Esophagus (tissue), 2 donors: Measurements from ENCODE around the gene SMAD6. TPM values are rescaled to one million over a fixed set of nuclear protein-coding genes. Genes with fewer than 3 reads are reported as not detected.

Source experiments
- H3K27ac ChIP-seq, 2 donors: one replicate each; pipeline ENCODE4 v1.5.1; 2013; ENCODE audit warnings: low read depth in 2 of 2, mild to moderate bottlenecking in 2 of 2, inconsistent platforms in 1 of 2, low read length in 1 of 2, moderate library complexity in 1 of 2
- H3K27me3 ChIP-seq, 2 donors: one replicate each; pipeline ENCODE4 v1.6.1; 2013; ENCODE audit warnings: low read length in 2 of 2, control low read depth in 1 of 2, mild to moderate bottlenecking in 1 of 2; ENCODE audit not compliant: insufficient read depth in 2 of 2, control insufficient read depth in 1 of 2
- H3K36me3 ChIP-seq, 2 donors: one replicate each; pipeline ENCODE4 v1.6.1; 2013; ENCODE audit warnings: low read length in 1 of 2; ENCODE audit not compliant: control insufficient read depth in 2 of 2, insufficient read depth in 2 of 2
- H3K4me1 ChIP-seq, 2 donors: one replicate each; pipeline ENCODE4 v1.6.1; 2013; ENCODE audit warnings: low read length in 1 of 2; ENCODE audit not compliant: control insufficient read depth in 2 of 2, insufficient read depth in 2 of 2
- H3K4me3 ChIP-seq, 2 donors: one replicate each; pipeline ENCODE4 v1.5.1; 2013; ENCODE audit warnings: low read length in 2 of 2, mild to moderate bottlenecking in 2 of 2, low read depth in 1 of 2, moderate library complexity in 1 of 2
- H3K9me3 ChIP-seq, 2 donors: one replicate each; pipeline ENCODE4 v1.6.1; 2013; ENCODE audit warnings: mild to moderate bottlenecking in 2 of 2, low read depth in 1 of 2, low read length in 1 of 2, moderate library complexity in 1 of 2; ENCODE audit not compliant: control insufficient read depth in 2 of 2, insufficient read depth in 1 of 2
- WGBS, 2 donors: extraction: QIAGEN DNeasy Blood & Tissue Kit; methylation state at CpG; one replicate each; pipeline ENCODE4 v1.1.7; 2013; 5-methylcytosine and 5-hydroxymethylcytosine counted together
- polyA plus RNA-seq, 2 donors: library from polyadenylated mRNA; stranded (reverse); fragments of 200-250 nt; gene quantifications; one replicate each; pipeline ENCODE4 v1.2.3, GENCODE V29; 2013
- donor health status: healthy with polysubstance abuse.
- donor health status: Bipolar disorder and iron deficiency.

The SMAD6 gene
- polyA plus RNA-seq, 2 donors = 0.75 to 1.6 TPM

- Histone ChIP-seq H3K36me3 (no peaks in the 10 kb centered on the region), H3K27ac (no peak overlapping the region), H3K27me3 (no peaks in the 10 kb centered on the region), H3K9me3 (no peaks in the 10 kb centered on the region), H3K4me3 (no peak overlapping the region), H3K4me1 (peaks cover 4% of the 10 kb centered on the region in 2 donors)
- 85 to 88% methylated on average over 10 of the region's 10 CpGs for WGBS, 2 donors
These were observed 33.2 kb downstream of the SMAD6 start for GRCh38 chr15:66734961-66735908.

DNA sequence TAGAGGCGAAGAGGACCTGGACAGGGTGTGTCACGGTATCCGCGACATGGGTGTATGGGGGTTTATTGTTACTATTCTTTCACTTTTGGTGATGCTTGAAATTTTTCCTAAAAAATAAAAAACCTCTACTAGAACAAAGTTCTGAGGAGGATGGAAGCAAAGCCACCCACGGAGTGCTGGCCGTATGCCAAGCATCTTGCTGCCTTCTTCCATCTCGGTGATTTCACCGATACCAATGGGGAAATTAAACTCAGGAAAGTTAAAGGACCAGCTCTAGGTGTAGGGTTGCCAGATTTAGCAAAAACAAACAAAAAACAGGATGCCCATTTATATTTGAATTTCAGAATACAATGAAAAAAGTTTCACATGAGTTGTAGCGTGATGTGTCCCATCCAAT lies 33.9 kb downstream of the SMAD6 start:
- Histone ChIP-seq H3K4me1 (peaks cover 4% of the 10 kb centered on the region in 2 donors), H3K4me3 (no peak overlapping the region), H3K36me3 (no peaks in the 10 kb centered on the region), H3K27me3 (no peaks in the 10 kb centered on the region), H3K27ac (no peak overlapping the region), H3K9me3 (no peaks in the 10 kb centered on the region)
- WGBS, 2 donors = 68 to 69% methylated on average over 9 of the region's 9 CpGs

GRCh38 chr15:66737243-66738010 lies 35.4 kb downstream of the SMAD6 start:
- WGBS, 2 donors = 84 to 85% methylated on average over 11 of the region's 11 CpGs
- Histone ChIP-seq H3K27me3 (no peaks in the 10 kb centered on the region), H3K4me3 (no peak overlapping the region), H3K4me1 (peaks cover 4% of the 10 kb centered on the region in 2 donors), H3K27ac (no peak overlapping the region), H3K36me3 (no peaks in the 10 kb centered on the region), H3K9me3 (no peaks in the 10 kb centered on the region)

DNA sequence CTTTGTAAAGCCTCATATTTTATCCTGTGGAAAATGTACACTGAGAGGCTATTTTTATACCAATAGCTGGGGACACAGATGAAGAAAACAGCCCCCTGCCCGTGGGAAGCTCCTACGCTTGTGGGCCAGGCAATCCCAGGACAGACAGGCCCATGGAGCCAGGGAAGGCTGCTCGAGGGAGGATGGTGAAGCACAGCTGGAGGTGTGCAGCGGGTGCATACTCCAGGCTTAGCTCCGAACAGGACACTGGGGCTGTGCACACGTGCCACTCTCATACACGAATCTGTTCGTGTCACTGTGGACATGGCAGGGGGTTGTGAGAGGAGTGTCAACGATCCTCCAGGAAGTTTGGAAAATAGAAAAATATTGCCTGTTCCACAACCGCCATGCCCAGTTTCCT lies 36.1 kb downstream of the SMAD6 start:
- 89% methylated on average over 10 of the region's 10 CpGs for WGBS, 2 donors
- no peak overlapping the region for H3K27ac ChIP-seq
- H3K9me3 ChIP-seq = no peaks in the 10 kb centered on the region
- H3K4me1 ChIP-seq = peaks cover 4% of the 10 kb centered on the region in 2 donors
- H3K4me3 ChIP-seq = no peak overlapping the region
- no peaks in the 10 kb centered on the region for H3K36me3 ChIP-seq
- H3K27me3 ChIP-seq = no peaks in the 10 kb centered on the region

DNA sequence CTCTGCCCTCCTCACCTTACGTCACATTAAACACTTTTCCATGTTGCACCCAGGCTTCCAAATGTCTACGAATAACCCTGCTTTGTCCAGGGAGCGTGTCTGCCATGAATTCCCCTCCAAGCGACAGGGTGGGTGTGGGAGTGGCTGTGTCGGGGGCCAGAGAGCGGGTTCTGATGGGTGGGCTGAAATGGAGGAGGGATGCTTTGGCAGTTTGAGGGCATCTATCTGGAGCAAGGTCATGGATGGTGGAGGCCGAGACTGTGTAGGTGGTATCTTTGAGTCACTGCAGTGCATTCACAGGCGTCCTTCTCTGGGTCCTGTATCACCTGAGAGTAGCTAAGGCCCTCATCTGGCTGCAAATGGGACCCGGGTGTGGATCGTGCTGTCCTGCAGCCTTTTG lies 36.6 kb downstream of the SMAD6 start:
- H3K4me3 ChIP-seq = no peak overlapping the region
- H3K27me3 ChIP-seq = no peaks in the 10 kb centered on the region
- no peaks in the 10 kb centered on the region for H3K9me3 ChIP-seq
- peaks cover 4% of the 10 kb centered on the region in 2 donors for H3K4me1 ChIP-seq
- H3K27ac ChIP-seq = no peak overlapping the region
- no peaks in the 10 kb centered on the region for H3K36me3 ChIP-seq
- WGBS, 2 donors = 93 to 94% methylated on average over 10 of the region's 10 CpGs

GRCh38 chr15:66739287-66739686 lies 37.3 kb downstream of the SMAD6 start:
- no peak overlapping the region for H3K4me3 ChIP-seq
- 78 to 83% methylated on average over 6 of the region's 6 CpGs for WGBS, 2 donors
- H3K4me1 ChIP-seq = peaks cover 4% of the 10 kb centered on the region in 2 donors

DNA sequence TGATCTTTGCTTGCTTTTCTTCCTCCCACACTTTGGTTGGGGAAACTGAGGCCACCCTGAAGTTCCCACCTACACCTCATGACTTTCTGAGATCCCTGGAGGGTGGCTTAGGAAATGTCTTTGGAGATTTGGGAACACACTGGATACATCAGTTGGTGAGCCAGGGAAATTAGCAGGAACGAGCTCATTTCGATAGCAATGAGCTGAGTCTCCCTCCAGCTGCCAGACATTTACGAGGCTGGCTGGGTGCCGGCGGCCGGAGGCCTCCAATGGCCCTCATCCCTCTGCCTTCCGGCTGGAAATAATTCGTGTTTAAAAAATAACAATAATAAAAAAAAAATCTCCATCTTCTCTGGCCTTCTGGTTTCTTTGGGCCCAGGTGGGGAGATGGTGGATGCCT lies 38.8 kb downstream of the SMAD6 start:
- WGBS, 2 donors = 68 to 71% methylated on average over 8 of the region's 8 CpGs
- no peak overlapping the region for H3K27ac ChIP-seq
- H3K27me3 ChIP-seq = no peaks in the 10 kb centered on the region
- no peaks in the 10 kb centered on the region for H3K9me3 ChIP-seq
- no peak overlapping the region for H3K4me3 ChIP-seq
- no peaks in the 10 kb centered on the region for H3K36me3 ChIP-seq
- H3K4me1 ChIP-seq = peaks cover 0 to 2% of the 10 kb centered on the region in 2 donors

More at GRCh38 chr15:66739287-66739686, 37.3 kb downstream of the SMAD6 start:
- Histone ChIP-seq H3K9me3 (no peaks in the 10 kb centered on the region), H3K27ac (no peak overlapping the region), H3K27me3 (no peaks in the 10 kb centered on the region), H3K36me3 (no peaks in the 10 kb centered on the region)

- no peak overlapping the region for H3K27ac ChIP-seq
- WGBS, 2 donors = 83 to 89% methylated on average over 5 of the region's 5 CpGs
- no peaks in the 10 kb centered on the region for H3K36me3 ChIP-seq
- no peaks in the 10 kb centered on the region for H3K9me3 ChIP-seq
- peaks cover 0 to 2% of the 10 kb centered on the region in 2 donors for H3K4me1 ChIP-seq
- H3K27me3 ChIP-seq = no peaks in the 10 kb centered on the region
- H3K4me3 ChIP-seq = no peak overlapping the region
These were observed 39.6 kb downstream of the SMAD6 start for GRCh38 chr15:66741646-66742045.

- Histone ChIP-seq H3K27ac (no peak overlapping the region), H3K27me3 (no peaks in the 10 kb centered on the region), H3K4me3 (no peak overlapping the region), H3K36me3 (no peaks in the 10 kb centered on the region), H3K4me1 (peaks cover 0 to 6% of the 10 kb centered on the region in 2 donors), H3K9me3 (no peaks in the 10 kb centered on the region)
- 91 to 95% methylated on average over 6 of the region's 6 CpGs for WGBS, 2 donors
These were observed 40.2 kb downstream of the SMAD6 start for GRCh38 chr15:66742286-66742685.
